IMR-90 (cell line): ENCODE data around the gene PLEKHO2. TPM values are rescaled to one million over a fixed set of nuclear protein-coding genes. Genes with fewer than 3 reads are reported as not detected.

Source experiments
- ATAC-seq: fragments of 200-7000 bp; cut with Tn5 transposase; 2 replicates; pipeline ENCODE4 v1.9.1; 2020; ENCODE audit warnings: low read depth, mild to moderate bottlenecking, moderate library complexity
- BruUV-seq: library from RNA; stranded (reverse); fragments of 400-500 nt; replicated peaks from 2 replicates; lab custom pipeline; 2021; lab: Mats Ljungman, UMichigan
- CTCF ChIA-PET: fragments of 300-600 bp; formaldehyde crosslinking; extraction: SDS; loops from one replicate; lab custom pipeline; 2021; ENCODE audit warnings: antibody characterized with exemption; lab: Yijun Ruan, JAX
- POLR2A ChIA-PET: fragments of 300-600 bp; sonication (Branson Sonifier 250); formaldehyde crosslinking; loops from one replicate; lab custom pipeline; 2022; ENCODE audit warnings: antibody characterized with exemption; ENCODE audit not compliant: unreplicated experiment; lab: Charles Lee
- DNase-seq: peaks from one replicate; pipeline ENCODE4 v3.0.0; 2013
- H2AFZ ChIP-seq: replicated peaks from 2 replicates; pipeline ENCODE3; 2013; ENCODE audit warnings: low read length, mild to moderate bottlenecking; ENCODE audit not compliant: poor library complexity
- H2AK5ac ChIP-seq: 2 replicates; pipeline ENCODE4 v1.6.1; 2013; ENCODE audit warnings: low read depth, low read length, inconsistent platforms
- H2AK9ac ChIP-seq: replicated peaks from 2 replicates; pipeline ENCODE3; 2013; ENCODE audit warnings: mild to moderate bottlenecking, low read depth, low read length, moderate library complexity; ENCODE audit not compliant: poor library complexity
- H2BK120ac ChIP-seq: 2 replicates; pipeline ENCODE4 v1.6.1; 2013; ENCODE audit warnings: low read depth, low read length, inconsistent platforms
- H2BK15ac ChIP-seq: 3 replicates; pipeline ENCODE4 v1.6.1; 2013; ENCODE audit warnings: low read depth, low read length, inconsistent platforms
- H2BK20ac ChIP-seq: 2 replicates; pipeline ENCODE4 v1.6.1; 2013; ENCODE audit warnings: low read depth, mild to moderate bottlenecking, inconsistent platforms, low read length, moderate library complexity
- H2BK5ac ChIP-seq: 2 replicates; pipeline ENCODE4 v1.6.1; 2013; ENCODE audit warnings: mild to moderate bottlenecking, low read depth, low read length, inconsistent platforms; ENCODE audit not compliant: poor library complexity, severe bottlenecking
- H3K14ac ChIP-seq: replicated peaks from 2 replicates; pipeline ENCODE4 v1.6.1; 2013; ENCODE audit warnings: low read depth, low read length, inconsistent platforms
- H3K18ac ChIP-seq: 2 replicates; pipeline ENCODE4 v1.6.1; 2013; ENCODE audit warnings: low read depth, low read length, control low read depth
- H3K23ac ChIP-seq: 2 replicates; pipeline ENCODE4 v1.6.1; 2013; ENCODE audit warnings: low read depth, low read length, inconsistent platforms
- H3K27ac ChIP-seq: 2 replicates; pipeline ENCODE4 v1.5.1; 2013; ENCODE audit warnings: mild to moderate bottlenecking, control low read depth, low read length; ENCODE audit not compliant: insufficient read depth
- H3K27me3 ChIP-seq: 2 replicates; pipeline ENCODE4 v1.6.1; 2013; ENCODE audit warnings: low read length; ENCODE audit not compliant: control insufficient read depth, insufficient read depth
- H3K36me3 ChIP-seq: 2 replicates; pipeline ENCODE4 v1.6.1; 2013; ENCODE audit warnings: low read length, mixed read lengths; ENCODE audit not compliant: control insufficient read depth, insufficient read depth
- H3K4ac ChIP-seq: 2 replicates; pipeline ENCODE4 v1.6.1; 2013; ENCODE audit warnings: low read depth, low read length, inconsistent platforms
- H3K4me1 ChIP-seq: 2 replicates; pipeline ENCODE4 v1.6.1; 2013; ENCODE audit warnings: low read length, mixed read lengths; ENCODE audit not compliant: control insufficient read depth, insufficient read depth
- H3K4me2 ChIP-seq: 2 replicates; pipeline ENCODE4 v1.6.1; 2013; ENCODE audit warnings: low read depth, mild to moderate bottlenecking, control low read depth, low read length, moderate library complexity
- H3K4me3 ChIP-seq: 2 replicates; pipeline ENCODE4 v1.5.1; 2013; ENCODE audit warnings: low read depth, mild to moderate bottlenecking, control low read depth, low read length, moderate library complexity; ENCODE audit not compliant: insufficient read depth
- H3K56ac ChIP-seq: 2 replicates; pipeline ENCODE4 v1.6.1; 2013; ENCODE audit warnings: low read length, inconsistent platforms; ENCODE audit not compliant: insufficient read depth; ENCODE audit errors: extremely low read depth
- H3K79me1 ChIP-seq, 2 experiments: 2 replicates each; pipeline ENCODE4 v1.6.1; 2013; ENCODE audit warnings: low read length in 2 of 2, inconsistent platforms in 1 of 2, low read depth in 1 of 2
- H3K9ac ChIP-seq: 2 replicates; pipeline ENCODE4 v1.6.1; 2013; ENCODE audit warnings: low read depth, low read length, control low read depth
- H3K9me1 ChIP-seq: 2 replicates; pipeline ENCODE4 v1.6.1; 2013; ENCODE audit warnings: low read length, inconsistent platforms; ENCODE audit not compliant: insufficient read depth
- H3K9me3 ChIP-seq: 2 replicates; pipeline ENCODE4 v1.6.1; 2013; ENCODE audit warnings: low read length; ENCODE audit not compliant: control insufficient read depth, insufficient read depth
- H4K20me1 ChIP-seq: 2 replicates; pipeline ENCODE4 v1.6.1; 2013; ENCODE audit warnings: low read length, inconsistent platforms; ENCODE audit not compliant: insufficient read depth
- H4K5ac ChIP-seq: 2 replicates; pipeline ENCODE4 v1.6.1; 2013; ENCODE audit warnings: mild to moderate bottlenecking, low read depth, low read length, control low read depth
- H4K8ac ChIP-seq, 2 experiments: 2 replicates each; pipeline ENCODE4 v1.6.1; 2013; ENCODE audit warnings: low read depth in 2 of 2, low read length in 2 of 2, control low read depth in 1 of 2, inconsistent platforms in 1 of 2
- H4K91ac ChIP-seq: 2 replicates; pipeline ENCODE4 v1.6.1; 2013; ENCODE audit warnings: low read depth, low read length, inconsistent platforms; ENCODE audit not compliant: insufficient read depth
- BHLHE40 ChIP-seq: fragments of 150-350 bp; IDR thresholded peaks from 2 replicates; pipeline ENCODE4 v1.6.1; 2016; ENCODE audit warnings: mild to moderate bottlenecking, low read depth, low read length
- CEBPB ChIP-seq: IDR thresholded peaks from 2 replicates; pipeline ENCODE4 v1.6.1; 2012; ENCODE audit warnings: low read depth, low read length, improper control_type of control experiment
- CHD1 ChIP-seq: IDR thresholded peaks from 2 replicates; pipeline ENCODE4 v1.6.1; 2012; ENCODE audit warnings: low read depth, low read length, improper control_type of control experiment
- CTCF ChIP-seq: conservative IDR thresholded peaks from 2 replicates; pipeline ENCODE4 v1.5.1; 2012; ENCODE audit warnings: mild to moderate bottlenecking, low read depth, low read length, improper control_type of control experiment
- MAFK ChIP-seq: IDR thresholded peaks from 2 replicates; pipeline ENCODE4 v1.6.1; 2012; ENCODE audit warnings: low read depth, low read length, improper control_type of control experiment
- MXI1 ChIP-seq: IDR thresholded peaks from 2 replicates; pipeline ENCODE4 v1.6.1; 2012; ENCODE audit warnings: low read depth, mild to moderate bottlenecking, low read length, moderate library complexity, borderline replicate concordance
- POLR2A ChIP-seq: IDR thresholded peaks from 2 replicates; pipeline ENCODE4 v1.6.1; 2012; ENCODE audit warnings: mild to moderate bottlenecking, low read depth, low read length
- RCOR1 ChIP-seq: IDR thresholded peaks from 2 replicates; pipeline ENCODE4 v1.6.1; 2012; ENCODE audit warnings: mild to moderate bottlenecking, low read length, improper control_type of control experiment; ENCODE audit not compliant: insufficient replicate concordance
- RFX5 ChIP-seq: IDR thresholded peaks from 2 replicates; pipeline ENCODE4 v1.8.0; 2012; ENCODE audit warnings: low read depth, mild to moderate bottlenecking, low read length, moderate library complexity
- WGBS, 2 experiments: methylation state at CpG; one replicate each; pipeline versions ENCODE4 v1.1.5 to v1.1.7; 2013; ENCODE audit warnings: missing lambda C conversion rate in 2 of 2; ENCODE audit not compliant: insufficient read length in 1 of 2; ENCODE audit errors: extremely low coverage in 2 of 2; 5-methylcytosine and 5-hydroxymethylcytosine counted together
- dilution Hi-C: fragments of 300-500 bp; cut with HindIII; formaldehyde crosslinking; loops from one replicate; pipeline ENCODE4 v1.14.3; 2018; ENCODE audit warnings: low sequenced_read_pairs; ENCODE audit not compliant: unreplicated experiment
- in situ Hi-C: fragments of 300-500 bp; cut with MboI; formaldehyde crosslinking; loops from 3 replicates; pipeline ENCODE4 v1.14.3; 2019; ENCODE audit warnings: low sequenced_read_pairs, inconsistent platforms, mixed read lengths
- intact Hi-C: fragments of 100-400 bp; cut with micrococcal nuclease; formaldehyde crosslinking; loops from 2 replicates; pipeline ENCODE4 v1.10.0; 2022
- polyA plus RNA-seq, 3 experiments: library from polyadenylated mRNA; depleted of rRNA; stranded (reverse); fragments of >200 nt; gene quantifications; 2 replicates each; pipeline ENCODE4 v1.2.3, GENCODE V29; 2012; ENCODE audit warnings: low replicate concordance in 1 of 3
- total RNA-seq: library from RNA; depleted of rRNA; stranded (reverse); fragments of >200 nt; gene quantifications from 2 replicates; pipeline ENCODE4 v1.2.3, GENCODE V29; 2012
- TF ChIP-seq, protein P1 (sequence below): fragments of 150-350 bp; IDR thresholded peaks from 2 replicates; pipeline ENCODE4 v1.6.1; 2017; ENCODE audit warnings: mild to moderate bottlenecking, antibody characterized with exemption, low read length, low read depth
- TF ChIP-seq, protein P2 (sequence below): fragments of 150-350 bp; IDR thresholded peaks from 2 replicates; pipeline ENCODE4 v1.6.1; 2016; ENCODE audit warnings: low read depth, mild to moderate bottlenecking, low read length, moderate library complexity, borderline replicate concordance

The PLEKHO2 gene
- total and polyA plus RNA-seq, 2 of the 4 experiments (the other 2 are of a cell fraction), result 19.0 to 22.5 TPM

- H2AK5ac ChIP-seq, result no peak overlapping the region
- H3K27ac ChIP-seq, result no peak overlapping the region
- intact Hi-C loops, result no loop called here
- no peak overlapping the region for H3K9ac ChIP-seq
- no peak for DNase-seq
- H3K4me2 ChIP-seq, result no peak overlapping the region
- H4K91ac ChIP-seq, result no peak overlapping the region
- H3K4ac ChIP-seq, result no peak overlapping the region
- peaks cover 7% of the 10 kb centered on the region for H3K4me1 ChIP-seq
- no peak overlapping the region for H2BK15ac ChIP-seq
- BruUV-seq, result no TSS peak
- no peaks in the 10 kb centered on the region for H3K27me3 ChIP-seq
- H2BK120ac ChIP-seq, result no peak overlapping the region
- H3K18ac ChIP-seq, result no peak overlapping the region
- TF ChIP-seq MAFK (no peak), CHD1 (no peak), RCOR1 (no peak), CTCF (no peak), MXI1 (no peak), RFX5 (no peak), BHLHE40 (no peak), CEBPB (no peak), POLR2A (no peak)
- TF ChIP-seq, protein P1, sequence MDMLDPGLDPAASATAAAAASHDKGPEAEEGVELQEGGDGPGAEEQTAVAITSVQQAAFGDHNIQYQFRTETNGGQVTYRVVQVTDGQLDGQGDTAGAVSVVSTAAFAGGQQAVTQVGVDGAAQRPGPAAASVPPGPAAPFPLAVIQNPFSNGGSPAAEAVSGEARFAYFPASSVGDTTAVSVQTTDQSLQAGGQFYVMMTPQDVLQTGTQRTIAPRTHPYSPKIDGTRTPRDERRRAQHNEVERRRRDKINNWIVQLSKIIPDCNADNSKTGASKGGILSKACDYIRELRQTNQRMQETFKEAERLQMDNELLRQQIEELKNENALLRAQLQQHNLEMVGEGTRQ, result no peak
- TF ChIP-seq, protein P2, sequence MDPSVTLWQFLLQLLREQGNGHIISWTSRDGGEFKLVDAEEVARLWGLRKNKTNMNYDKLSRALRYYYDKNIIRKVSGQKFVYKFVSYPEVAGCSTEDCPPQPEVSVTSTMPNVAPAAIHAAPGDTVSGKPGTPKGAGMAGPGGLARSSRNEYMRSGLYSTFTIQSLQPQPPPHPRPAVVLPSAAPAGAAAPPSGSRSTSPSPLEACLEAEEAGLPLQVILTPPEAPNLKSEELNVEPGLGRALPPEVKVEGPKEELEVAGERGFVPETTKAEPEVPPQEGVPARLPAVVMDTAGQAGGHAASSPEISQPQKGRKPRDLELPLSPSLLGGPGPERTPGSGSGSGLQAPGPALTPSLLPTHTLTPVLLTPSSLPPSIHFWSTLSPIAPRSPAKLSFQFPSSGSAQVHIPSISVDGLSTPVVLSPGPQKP, result no peak
- no peak overlapping the region for H3K56ac ChIP-seq
- dilution Hi-C loops, result no loop called here
- peaks cover 6% of the 10 kb centered on the region for H3K9me3 ChIP-seq
- in situ Hi-C loops, result no loop called here
- no peak overlapping the region for H2BK20ac ChIP-seq
- no peaks in the 10 kb centered on the region for H4K20me1 ChIP-seq
- peaks cover 6 to 9% of the 10 kb centered on the region in 2 experiments; a peak in 2 of 4 replicates for H3K79me1 ChIP-seq
- no peak overlapping the region for H4K8ac ChIP-seq
- H3K9me1 ChIP-seq, result peaks cover 9% of the 10 kb centered on the region
- no peak overlapping the region for H2AK9ac ChIP-seq
- POLR2A ChIA-PET, result no interaction called here
- no peak overlapping the region for H4K5ac ChIP-seq
- WGBS, 2 experiments, result no CpG with 5 or more reads among the region's 4 CpGs
- no peaks in the 10 kb centered on the region for H3K36me3 ChIP-seq
- H3K23ac ChIP-seq, result no peak overlapping the region
- no peak overlapping the region for H3K4me3 ChIP-seq
- CTCF ChIA-PET, result no interaction called here
- H3K14ac ChIP-seq, result no peak overlapping the region
- H2AFZ ChIP-seq, result no peak overlapping the region
- no peak for ATAC-seq
- H2BK5ac ChIP-seq, result no peak overlapping the region
These were observed 61.1 kb downstream of the PLEKHO2 start for GRCh38 chr15:64902863-64903262.
